ENCODE data around the gene RAPSN.

RAPSN gene

DNA sequence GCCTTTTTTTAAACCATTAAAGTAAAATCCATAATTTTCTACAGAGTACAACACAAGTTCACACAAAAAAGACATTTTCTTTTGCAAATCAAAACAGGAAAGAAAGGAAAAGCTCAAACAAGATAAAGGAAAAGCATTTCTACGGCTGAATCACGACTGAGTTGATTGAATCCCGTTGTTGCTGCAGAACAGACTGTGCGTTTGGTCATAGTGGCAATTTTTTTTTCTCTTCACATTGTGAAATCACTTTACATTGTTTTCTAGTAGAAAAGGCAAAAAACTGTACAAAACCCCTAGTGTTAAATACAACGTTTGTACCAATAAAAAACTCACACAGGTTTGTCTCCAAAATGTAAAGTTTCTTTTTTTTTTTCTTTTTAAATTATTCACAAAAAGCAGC is 17.3 kb upstream of the RAPSN start:
- no peak for DNase-seq (ENCODE audit: low read depth, low spot score)

- DNase-seq (ENCODE audit: low read depth, low spot score), result no peak
Measured at GRCh38 chr11:47464483-47464882, 15.5 kb upstream of the RAPSN start.

DNA sequence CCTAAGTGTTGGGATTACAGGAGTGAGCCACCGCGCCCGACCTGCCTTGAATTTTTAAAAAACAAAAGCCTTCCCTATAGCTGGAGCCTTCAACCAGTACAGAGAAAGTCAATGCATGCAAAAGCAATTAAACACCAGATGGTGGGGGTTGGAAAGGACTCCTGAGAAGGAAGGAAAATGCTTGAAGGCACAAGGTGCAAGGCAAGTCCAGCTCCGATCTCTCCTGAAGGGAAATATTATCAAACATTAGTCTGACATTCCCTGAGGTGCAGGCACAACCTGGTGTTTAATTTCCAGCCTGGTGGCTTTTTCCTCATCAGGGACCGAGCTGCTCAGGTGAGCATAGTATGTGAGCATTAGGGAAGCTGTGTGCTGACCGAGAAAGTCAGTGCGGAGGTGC is 12.9 kb upstream of the RAPSN start:
- DNase-seq (ENCODE audit: low read depth, low spot score), result no peak

GRCh38 chr11:47460571-47461235 is 11.8 kb upstream of the RAPSN start:
- DNase-seq (ENCODE audit: low read depth, low spot score), result no peak

DNA sequence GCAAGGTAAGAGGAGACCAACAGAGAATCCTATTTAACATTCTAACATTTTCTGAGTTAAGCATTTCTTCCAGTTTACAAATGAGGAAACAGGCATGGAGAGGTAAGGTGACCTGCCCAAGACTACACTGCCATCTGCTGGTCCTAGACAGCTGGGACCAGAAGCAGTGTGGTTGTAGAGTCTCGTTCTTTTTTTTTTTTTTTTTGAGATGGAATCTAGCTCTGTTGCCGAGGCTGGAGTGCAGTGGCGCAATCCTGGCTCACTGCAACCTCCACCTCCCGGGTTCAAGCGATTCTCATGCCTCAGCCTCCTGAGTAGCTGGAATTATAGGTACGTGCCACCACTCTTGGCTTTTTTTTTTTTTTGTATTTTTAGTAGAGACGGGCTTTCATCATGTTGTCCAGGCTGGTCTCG is 5.3 kb upstream of the RAPSN start:
- peak; percentile 22 for DNase-seq (ENCODE audit: low read depth, low spot score)

GRCh38 chr11:47453365-47453764 is 4.4 kb upstream of the RAPSN start:
- no peak for DNase-seq (ENCODE audit: low read depth, low spot score)

GRCh38 chr11:47451990-47452389 is 3.1 kb upstream of the RAPSN start:
- no peak for DNase-seq (ENCODE audit: low read depth, low spot score)

DNA sequence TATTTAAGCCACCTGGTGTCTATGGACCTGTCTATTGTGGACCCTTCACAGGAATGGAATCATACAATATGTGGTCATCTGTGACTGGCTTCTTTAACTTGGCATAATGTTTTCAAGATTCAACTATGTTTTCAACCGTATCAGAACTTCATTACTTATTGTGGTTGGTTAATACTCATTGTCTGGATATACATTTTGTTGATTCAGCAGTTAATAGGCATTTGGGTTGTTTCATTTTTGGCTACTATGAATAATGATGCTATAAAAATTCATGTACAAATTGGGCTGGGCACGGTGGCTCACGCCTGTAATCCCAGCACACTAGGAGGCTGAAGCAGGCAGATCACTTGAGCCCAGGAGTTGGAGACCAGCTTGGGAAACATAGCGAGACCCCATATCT is 2.5 kb upstream of the RAPSN start:
- no peak for DNase-seq (ENCODE audit: low read depth, low spot score)

- no peak for DNase-seq (ENCODE audit: low read depth, low spot score)
Measured at GRCh38 chr11:47449541-47449940, 605 bp upstream of the RAPSN start.

DNA sequence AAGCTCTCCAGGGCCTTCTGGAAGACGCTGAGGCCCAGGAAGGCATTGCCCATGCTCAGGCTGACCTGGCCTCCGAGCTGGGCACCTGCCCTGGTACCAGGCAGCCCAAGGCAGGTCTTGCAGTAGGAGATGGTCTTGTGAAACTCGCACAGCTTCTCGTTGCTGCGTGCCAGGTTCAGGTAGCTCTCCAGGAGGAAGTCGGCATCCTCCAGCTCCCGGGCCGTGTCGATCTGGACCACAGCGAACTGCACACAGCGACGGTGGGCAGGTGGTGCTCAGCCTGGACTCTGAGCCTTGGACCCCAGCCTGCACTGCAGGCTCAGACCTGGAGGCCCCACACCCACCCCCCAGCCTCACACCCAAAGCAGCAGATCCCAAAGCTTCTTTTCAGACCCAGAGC is 1.0 kb downstream of the RAPSN start:
- no peak for DNase-seq (ENCODE audit: low read depth, low spot score)

- no peak for DNase-seq (ENCODE audit: low read depth, low spot score)
Measured at GRCh38 chr11:47446833-47447232, 2.1 kb downstream of the RAPSN start.

GRCh38 chr11:47445840-47446239 is 3.1 kb downstream of the RAPSN start:
- DNase-seq (ENCODE audit: low read depth, low spot score), result no peak

DNA sequence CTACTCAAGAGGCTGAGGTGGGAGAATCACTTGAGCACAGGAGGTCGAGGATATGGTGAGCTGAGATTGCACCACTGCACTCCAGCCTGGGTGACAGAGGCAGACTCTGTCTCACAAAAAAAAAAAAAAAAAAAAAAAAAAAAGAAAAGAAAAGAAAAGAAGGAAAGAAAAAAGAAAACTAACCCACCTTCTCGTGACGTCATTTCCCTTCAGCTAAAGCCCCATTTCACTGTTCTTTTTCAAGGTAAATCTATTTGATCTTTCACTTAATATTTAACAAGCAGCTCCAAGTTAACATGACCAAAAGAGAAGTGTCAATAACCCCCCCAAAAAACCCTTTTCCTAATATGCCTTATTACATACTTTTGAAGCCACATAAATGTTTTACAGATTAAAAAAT is 5.1 kb downstream of the RAPSN start:
- DNase-seq (ENCODE audit: low read depth, low spot score), result no peak

GRCh38 chr11:47443028-47443700 is 5.8 kb downstream of the RAPSN start:
- no peak for DNase-seq (ENCODE audit: low read depth, low spot score)

DNA sequence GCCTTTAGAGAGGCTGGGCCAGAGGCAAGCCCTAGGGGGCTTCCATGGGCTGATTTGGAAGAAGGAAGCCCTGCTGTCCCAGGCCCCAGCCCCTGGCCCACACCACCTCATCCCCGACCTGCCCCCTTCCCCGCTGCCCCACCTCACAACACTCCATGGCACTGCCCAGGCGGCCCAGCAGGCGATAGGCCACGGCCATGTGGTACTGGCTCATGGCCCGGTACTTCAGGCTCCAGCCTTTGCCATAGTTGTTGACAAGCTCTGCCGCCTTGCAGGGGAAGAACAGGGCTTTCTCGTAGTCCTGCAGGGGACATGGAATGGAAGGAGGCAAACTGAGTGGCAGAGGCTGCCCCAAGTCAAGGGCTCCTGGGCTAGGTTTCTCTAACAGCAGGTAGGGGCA is 6.4 kb downstream of the RAPSN start:
- DNase-seq (ENCODE audit: low read depth, low spot score), result no peak

- no peak for DNase-seq (ENCODE audit: low read depth, low spot score)
Measured at GRCh38 chr11:47441421-47441820, 7.5 kb downstream of the RAPSN start.

DNA sequence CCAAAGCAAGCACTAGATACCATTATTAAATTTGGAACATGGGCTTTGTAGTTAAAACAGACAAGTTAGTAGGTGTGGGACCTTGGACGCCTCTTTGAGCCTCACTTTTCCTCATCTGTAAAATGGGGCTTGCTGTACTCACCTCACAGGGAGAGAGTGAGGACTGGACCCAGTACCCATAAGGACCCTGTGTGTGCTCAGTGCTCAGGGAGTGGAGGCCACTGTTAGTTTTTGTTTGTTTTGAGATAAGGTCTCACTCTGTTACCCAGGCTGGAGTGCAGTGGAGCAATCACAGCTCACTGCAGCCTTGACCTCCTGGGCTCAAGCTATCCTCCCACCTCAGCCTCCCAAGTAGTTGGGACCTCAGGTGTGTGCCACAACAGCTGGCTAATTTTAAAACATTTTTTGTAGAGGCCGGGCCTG is 8.9 kb downstream of the RAPSN start:
- no peak for DNase-seq (ENCODE audit: low read depth, low spot score)

DNA sequence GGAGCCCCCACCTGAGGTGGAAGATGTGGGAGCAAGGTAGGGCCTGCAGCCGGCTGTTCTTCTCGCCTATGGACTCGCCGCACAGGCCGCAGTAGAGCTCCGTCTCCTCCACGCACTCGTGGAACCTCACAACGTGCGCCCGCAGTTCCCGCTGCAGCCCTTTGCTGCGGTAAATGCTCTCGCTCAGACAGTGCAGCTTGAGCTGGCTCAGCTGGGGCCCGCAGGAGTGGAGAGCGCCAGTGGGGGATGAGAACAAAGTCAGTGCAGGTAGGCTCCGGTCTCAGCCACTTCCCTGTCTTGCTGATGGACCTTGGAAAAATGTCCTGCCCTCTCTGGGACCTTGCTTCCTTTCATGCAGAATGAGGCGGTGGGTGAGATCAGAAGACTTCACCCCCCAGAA is 10.2 kb downstream of the RAPSN start:
- DNase-seq (ENCODE audit: low read depth, low spot score), result no peak

DNA sequence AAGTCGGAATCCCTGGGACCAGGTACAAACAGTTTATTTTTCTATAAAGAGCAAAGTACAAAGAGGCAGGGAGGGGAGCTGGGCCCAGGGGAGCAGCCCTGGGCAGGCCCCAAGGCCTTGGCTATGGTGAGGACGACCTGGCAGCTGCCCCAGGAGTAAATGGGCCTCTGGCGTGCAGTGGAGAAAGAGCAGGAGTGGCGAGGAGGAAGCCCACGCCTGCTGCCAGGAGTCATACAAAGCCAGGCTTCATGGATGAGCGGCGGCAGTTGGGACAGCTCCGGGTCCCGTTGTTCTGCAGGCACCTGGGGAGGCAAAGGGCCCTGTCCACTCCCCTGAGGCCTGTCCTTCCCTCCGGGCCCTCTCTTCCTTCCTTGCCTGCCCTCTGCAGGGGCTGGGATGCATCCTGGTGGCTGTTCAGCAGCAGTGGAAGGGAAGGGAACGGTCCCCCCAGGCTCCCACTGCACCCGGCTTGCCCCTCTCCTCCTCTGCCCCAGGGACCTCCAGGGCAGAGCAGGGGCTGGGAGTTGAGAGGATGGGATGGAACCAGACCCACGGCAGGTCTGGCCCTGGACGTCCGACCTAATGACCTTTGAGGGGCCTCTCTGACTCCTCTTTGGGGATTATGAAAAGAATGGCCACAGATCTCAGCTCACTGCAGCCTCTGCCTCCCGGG is 11.1 kb downstream of the RAPSN start:
- DNase-seq (ENCODE audit: low read depth, low spot score), result no peak

DNA sequence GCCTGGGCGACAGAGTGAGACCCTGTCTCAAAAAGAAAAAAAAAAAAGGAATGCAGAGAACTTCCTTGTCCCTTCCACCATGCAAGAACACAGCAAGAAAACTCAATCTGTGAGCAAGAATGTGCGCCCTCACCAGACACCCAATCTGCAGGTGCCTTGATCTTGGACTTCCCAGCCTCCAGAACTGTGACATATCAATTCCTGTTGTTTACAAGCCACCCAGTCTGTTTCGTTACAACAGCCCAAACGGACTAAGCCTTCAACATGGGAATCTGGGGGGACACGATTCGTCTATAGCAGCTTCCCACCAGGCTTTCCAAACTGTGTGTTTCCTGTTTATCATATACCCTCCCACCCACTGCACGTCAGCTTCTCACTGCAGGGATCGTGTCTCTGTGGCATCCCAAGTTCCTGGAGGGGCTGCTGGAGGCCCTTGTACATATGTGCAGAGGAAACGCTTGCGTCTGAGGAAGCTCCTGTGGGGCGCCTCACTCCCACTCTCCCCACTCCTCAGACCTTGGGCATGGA is 11.7 kb downstream of the RAPSN start:
- DNase-seq (ENCODE audit: low read depth, low spot score), result no peak

- no peak for DNase-seq (ENCODE audit: low read depth, low spot score)
Measured at GRCh38 chr11:47436726-47437125, 12.2 kb downstream of the RAPSN start.

DNA sequence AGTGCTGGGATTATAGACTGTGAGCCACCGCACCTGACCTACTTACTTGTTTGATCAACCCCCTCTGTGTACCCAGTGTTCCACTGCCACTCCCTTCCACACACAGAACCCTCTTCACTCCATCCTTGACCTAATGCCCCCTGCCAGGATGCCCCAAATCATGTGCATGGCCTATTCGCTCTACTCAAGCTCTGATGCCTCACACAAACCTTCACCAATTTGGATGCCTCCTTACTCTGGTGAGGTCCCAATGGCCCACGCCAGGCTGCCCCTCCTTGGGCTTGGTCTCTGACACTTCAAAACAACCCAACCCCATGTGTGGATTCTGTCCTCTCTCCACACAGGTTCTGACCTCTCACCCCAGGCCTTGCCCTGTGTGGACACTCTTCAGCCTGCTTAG is 13.2 kb downstream of the RAPSN start:
- DNase-seq (ENCODE audit: low read depth, low spot score), result no peak
